Naive thymus-derived CD4-positive, alpha-beta T cell (primary cell): ENCODE results near the gene ASB9. TPM values are rescaled to one million over a fixed set of nuclear protein-coding genes. Genes with fewer than 3 reads are reported as not detected.
"Not testable (repeated sequence)": the region's sequence is repeated elsewhere in the genome, so short reads cannot be mapped to it uniquely, and the experiment has no call there.

Experiments used
- ATAC-seq: fragments of 150-1000 bp; cut with Tn5 transposase; 2 replicates; pipeline ENCODE4 v1.10.0; 2021; ENCODE audit warnings: mild to moderate bottlenecking, moderate library complexity
- CTCF ChIA-PET: fragments of 350-600 bp; sonication (Branson Sonifier 250); formaldehyde crosslinking; loops from one replicate; lab custom pipeline; 2021; ENCODE audit warnings: antibody characterized with exemption; lab: Charles Lee
- POLR2A ChIA-PET: fragments of 350-600 bp; sonication (Branson Sonifier 250); formaldehyde crosslinking; loops from one replicate; lab custom pipeline; 2021; ENCODE audit warnings: antibody characterized with exemption, inconsistent platforms; lab: Charles Lee
- DNase-seq, 9 donors: peaks; one replicate each; pipeline versions ENCODE4 v3.0.0 to v3.0.0-alpha.2; 2020 to 2022; ENCODE audit warnings: mixed read lengths in 1 of 9
- H3K27ac ChIP-seq: one replicate; pipeline ENCODE4 v1.7.0; 2013; ENCODE audit warnings: mild to moderate bottlenecking, low read depth, low read length, moderate library complexity
- H3K27me3 ChIP-seq, 2 donors: one replicate each; pipeline ENCODE4 v1.7.0; 2013; ENCODE audit warnings: low read length in 2 of 2, mild to moderate bottlenecking in 2 of 2, moderate library complexity in 2 of 2; ENCODE audit not compliant: control insufficient read depth in 2 of 2, insufficient read depth in 2 of 2
- H3K36me3 ChIP-seq, 3 experiments: 1 replicate in 2 of 3; 2 replicates in 1 of 3; pipeline ENCODE4 v1.7.0; 2013; ENCODE audit warnings: low read length in 3 of 3, mild to moderate bottlenecking in 3 of 3, moderate library complexity in 1 of 3; ENCODE audit not compliant: insufficient read depth in 3 of 3, control insufficient read depth in 2 of 3
- H3K4me1 ChIP-seq, 2 donors: one replicate each; pipeline ENCODE4 v1.7.0; 2013; ENCODE audit warnings: low read length in 2 of 2, mild to moderate bottlenecking in 2 of 2, moderate library complexity in 1 of 2; ENCODE audit not compliant: control insufficient read depth in 2 of 2, insufficient read depth in 2 of 2
- H3K4me3 ChIP-seq: 2 replicates; pipeline ENCODE4 v1.7.0; 2013; ENCODE audit warnings: mild to moderate bottlenecking, low read length
- H3K9me3 ChIP-seq, 3 experiments: 1 replicate in 2 of 3; 2 replicates in 1 of 3; pipeline ENCODE4 v1.7.0; 2013; ENCODE audit warnings: low read length in 3 of 3; ENCODE audit not compliant: control insufficient read depth in 2 of 3
- H3K27ac Mint-ChIP-seq, 9 donors: one replicate each; pipeline ENCODE4 v1.8.0; 2020 to 2022; ENCODE audit warnings: mixed read lengths in 9 of 9, mild to moderate bottlenecking in 8 of 9, moderate library complexity in 5 of 9, inconsistent platforms in 2 of 9
- H3K27me3 Mint-ChIP-seq, 5 donors: one replicate each; pipeline ENCODE4 v1.8.0; 2021 to 2022; ENCODE audit warnings: mixed read lengths in 5 of 5, mild to moderate bottlenecking in 1 of 5
- H3K36me3 Mint-ChIP-seq, 5 donors: one replicate each; pipeline ENCODE4 v1.8.0; 2020 to 2022; ENCODE audit warnings: mixed read lengths in 5 of 5, mild to moderate bottlenecking in 3 of 5, inconsistent platforms in 1 of 5
- H3K4me1 Mint-ChIP-seq, 7 donors: one replicate each; pipeline ENCODE4 v1.8.0; 2020 to 2022; ENCODE audit warnings: mixed read lengths in 7 of 7, mild to moderate bottlenecking in 3 of 7, inconsistent platforms in 1 of 7
- H3K4me3 Mint-ChIP-seq, 10 donors: one replicate each; pipeline ENCODE4 v1.8.0; 2020 to 2022; ENCODE audit warnings: mild to moderate bottlenecking in 10 of 10, mixed read lengths in 10 of 10, moderate library complexity in 6 of 10, inconsistent platforms in 2 of 10
- H3K9me3 Mint-ChIP-seq, 11 donors: one replicate each; pipeline ENCODE4 v1.8.0; 2020 to 2022; ENCODE audit warnings: mixed read lengths in 11 of 11, mild to moderate bottlenecking in 4 of 11, inconsistent platforms in 1 of 11, moderate library complexity in 1 of 11
- intact Hi-C, 2 donors: fragments of 100-400 bp; cut with micrococcal nuclease; formaldehyde crosslinking; loops; one replicate each; pipeline ENCODE4 v1.15.1; 2023
- polyA plus RNA-seq, 2 donors: library from polyadenylated mRNA; unstranded; fragments of 300-500 nt; fragmentation: Illumina TruSeq; gene quantifications; one replicate each; pipeline ENCODE4 v1.2.3, GENCODE V29; 2021
- total RNA-seq, 6 experiments: library from RNA in 5 of 6; stranded (reverse) in 5 of 6; gene quantifications; 1 replicate in 5 of 6; 2 replicates in 1 of 6; pipeline ENCODE4 v1.2.3 and lab custom pipeline; 2021 to 2026

Gene ASB9
- total and polyA plus RNA-seq, 7 experiments from 2014 or later = 0.62 to 2.4 (median 1.2) TPM; not detected in 1

- H3K9me3 ChIP-seq, H3K36me3 ChIP-seq, H3K9me3 Mint-ChIP-seq, H3K27ac ChIP-seq, CTCF ChIA-PET, H3K27me3 Mint-ChIP-seq, intact Hi-C loops, H3K4me1 Mint-ChIP-seq, H3K36me3 Mint-ChIP-seq, DNase-seq, H3K27ac Mint-ChIP-seq, H3K4me3 Mint-ChIP-seq, H3K4me3 ChIP-seq, ATAC-seq, H3K4me1 ChIP-seq, POLR2A ChIA-PET, H3K27me3 ChIP-seq: not testable (repeated sequence)
These were observed 36.0 kb upstream of the ASB9 start for GRCh38 chrX:15305899-15306298.

GRCh38 chrX:15301924-15302323 lies 32.0 kb upstream of the ASB9 start:
- H3K4me1 Mint-ChIP-seq = peaks cover 0 to 10% (median 2%) of the 10 kb centered on the region in 7 donors
- peak; percentile 83 for ATAC-seq
- H3K27ac ChIP-seq = no peak overlapping the region
- no peak overlapping the region for H3K4me3 ChIP-seq
- intact Hi-C loops = loop anchor here in 1 of 2 donors (2.0 kb wide), 1 partner anchor 167 kb away; no protein-coding TSS in a partner anchor
- no peak overlapping the region for H3K27ac Mint-ChIP-seq
- POLR2A ChIA-PET = no interaction called here
- no peaks in the 10 kb centered on the region for H3K27me3 ChIP-seq
- H3K4me3 Mint-ChIP-seq = no peak overlapping the region
- no peaks in the 10 kb centered on the region for H3K9me3 ChIP-seq
- H3K36me3 ChIP-seq = no peaks in the 10 kb centered on the region
- CTCF ChIA-PET = no interaction called here
- peak in 1 of 9 donors; percentile 19 for DNase-seq
- H3K4me1 ChIP-seq = no peaks in the 10 kb centered on the region
- no peaks in the 10 kb centered on the region for H3K36me3 Mint-ChIP-seq
- no peaks in the 10 kb centered on the region for H3K9me3 Mint-ChIP-seq
- no peaks in the 10 kb centered on the region for H3K27me3 Mint-ChIP-seq

DNA sequence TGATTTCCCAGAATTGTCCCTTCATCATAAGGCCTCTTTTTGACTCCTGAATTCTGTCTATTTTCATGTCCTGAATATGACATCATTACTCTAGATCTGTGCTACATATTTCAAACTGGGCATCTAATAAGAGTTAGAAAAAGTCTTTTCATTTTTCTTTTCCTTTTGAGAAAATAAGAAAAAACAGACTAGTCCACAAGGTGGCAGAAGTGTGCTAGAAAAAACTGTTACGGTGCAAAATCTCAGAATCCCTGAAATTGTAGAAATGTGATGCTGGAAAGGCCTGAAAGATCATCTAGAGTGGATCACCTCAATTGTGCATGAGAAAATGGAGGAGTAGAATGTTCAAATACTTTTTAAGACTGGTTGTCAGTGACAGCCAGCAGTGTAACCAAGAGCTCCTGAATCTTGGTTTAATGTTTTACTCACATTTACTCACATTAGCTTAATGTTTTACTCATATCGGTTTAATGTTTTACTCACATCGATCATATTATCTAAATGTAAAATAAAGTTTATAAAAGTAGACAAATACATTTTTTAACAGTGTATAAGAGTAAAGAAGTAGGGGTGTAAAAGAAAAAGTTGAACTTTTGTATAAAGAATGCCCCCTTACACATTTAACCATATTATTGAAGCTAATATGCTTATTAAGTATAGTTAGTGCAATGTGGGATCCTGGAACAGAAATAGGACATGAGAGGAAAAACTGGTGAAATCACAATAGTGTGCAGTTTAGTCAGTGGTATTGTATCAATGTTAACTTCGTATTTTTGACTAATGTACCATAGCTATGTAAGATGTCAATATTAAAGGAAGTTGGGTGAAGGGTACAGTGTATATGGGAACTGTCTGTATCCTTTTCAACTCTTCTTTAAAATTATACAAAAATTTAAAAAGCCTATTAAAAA lies 30.3 kb upstream of the ASB9 start:
- ATAC-seq = no peak
- no peaks in the 10 kb centered on the region for H3K9me3 Mint-ChIP-seq
- Histone ChIP-seq H3K9me3 (no peaks in the 10 kb centered on the region), H3K4me3 (no peak overlapping the region), H3K27me3 (no peaks in the 10 kb centered on the region), H3K36me3 (no peaks in the 10 kb centered on the region), H3K4me1 (no peaks in the 10 kb centered on the region), H3K27ac (no peak overlapping the region)
- no peak overlapping the region for H3K4me3 Mint-ChIP-seq
- H3K27me3 Mint-ChIP-seq = no peaks in the 10 kb centered on the region
- intact Hi-C loops = loop anchor here (1.0 to 2.0 kb wide), 2 partner anchors 168 to 169 kb away; no protein-coding TSS in a partner anchor
- CTCF ChIA-PET = interaction anchor here (1.0 kb wide), 1 partner anchor 38 kb away, joined by 4 read pairs; no protein-coding TSS in a partner anchor
- peaks cover 0 to 10% (median 2%) of the 10 kb centered on the region in 7 donors for H3K4me1 Mint-ChIP-seq
- H3K27ac Mint-ChIP-seq = peak overlapping the region in 1 of 9 donors; percentile 7
- H3K36me3 Mint-ChIP-seq = no peaks in the 10 kb centered on the region
- POLR2A ChIA-PET = no interaction called here
- DNase-seq = peak in 1 of 9 donors; percentile 12

- Mint-ChIP-seq H3K4me3 (no peak overlapping the region), H3K36me3 (no peaks in the 10 kb centered on the region), H3K4me1 (peaks cover 0 to 10% (median 2%) of the 10 kb centered on the region in 7 donors), H3K27me3 (no peaks in the 10 kb centered on the region), H3K27ac (peak overlapping the region in 2 of 9 donors; percentile 10 to 47), H3K9me3 (no peaks in the 10 kb centered on the region)
- intact Hi-C loops = no loop called here
- Histone ChIP-seq H3K27me3 (no peaks in the 10 kb centered on the region), H3K36me3 (no peaks in the 10 kb centered on the region), H3K4me1 (no peaks in the 10 kb centered on the region), H3K4me3 (no peak overlapping the region), H3K27ac (no peak overlapping the region), H3K9me3 (no peaks in the 10 kb centered on the region)
- ChIA-PET CTCF (interaction anchor here (0.6 kb wide), 1 partner anchor 561 kb away, joined by 4 read pairs; no protein-coding TSS in a partner anchor), POLR2A (no interaction called here)
- DNase-seq (no peak), ATAC-seq (no peak)
These were observed 28.9 kb upstream of the ASB9 start for GRCh38 chrX:15298780-15299179.

DNA sequence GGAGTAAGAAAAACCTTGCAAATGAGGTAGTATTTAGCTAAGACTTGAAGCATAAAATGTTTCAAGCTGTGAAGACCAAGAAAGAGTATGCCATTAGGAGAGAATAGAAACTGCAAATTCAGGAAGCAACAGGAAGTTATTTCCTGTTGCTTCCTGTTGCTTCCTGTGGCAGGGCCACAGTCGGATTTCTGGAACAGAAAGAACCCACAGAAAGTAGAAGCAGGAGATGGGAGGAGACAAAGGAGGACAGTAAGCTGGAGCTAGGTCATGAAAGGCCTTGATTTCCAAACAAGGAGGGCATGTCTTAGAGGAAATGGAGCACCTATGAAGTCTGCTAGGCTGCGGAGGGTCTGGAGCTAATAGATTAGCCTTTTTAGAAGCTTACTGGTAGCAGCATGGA lies 28.3 kb upstream of the ASB9 start:
- Mint-ChIP-seq H3K36me3 (no peaks in the 10 kb centered on the region), H3K9me3 (no peaks in the 10 kb centered on the region), H3K27ac (peak overlapping the region in 1 of 9 donors; percentile 47), H3K4me1 (peaks cover 0 to 10% (median 2%) of the 10 kb centered on the region in 7 donors), H3K27me3 (no peaks in the 10 kb centered on the region), H3K4me3 (no peak overlapping the region)
- no peak for DNase-seq
- no peaks in the 10 kb centered on the region for H3K27me3 ChIP-seq
- H3K4me3 ChIP-seq = no peak overlapping the region
- no peak overlapping the region for H3K27ac ChIP-seq
- H3K4me1 ChIP-seq = no peaks in the 10 kb centered on the region
- ATAC-seq = no peak
- ChIA-PET POLR2A (no interaction called here), CTCF (no interaction called here)
- H3K36me3 ChIP-seq = no peaks in the 10 kb centered on the region
- intact Hi-C loops = no loop called here
- H3K9me3 ChIP-seq = no peaks in the 10 kb centered on the region

GRCh38 chrX:15293451-15293850 lies 23.6 kb upstream of the ASB9 start:
- no peaks in the 10 kb centered on the region for H3K9me3 ChIP-seq
- ChIA-PET POLR2A (no interaction called here), CTCF (no interaction called here)
- DNase-seq (no peak), ATAC-seq (no peak)
- H3K27me3 ChIP-seq = no peaks in the 10 kb centered on the region
- intact Hi-C loops = no loop called here
- H3K4me1 ChIP-seq = no peaks in the 10 kb centered on the region
- no peak overlapping the region for H3K4me3 ChIP-seq
- Mint-ChIP-seq H3K4me1 (peaks cover 0 to 6% (median 0%) of the 10 kb centered on the region in 7 donors), H3K9me3 (no peaks in the 10 kb centered on the region), H3K36me3 (no peaks in the 10 kb centered on the region), H3K4me3 (no peak overlapping the region), H3K27ac (no peak overlapping the region), H3K27me3 (no peaks in the 10 kb centered on the region)
- no peaks in the 10 kb centered on the region for H3K36me3 ChIP-seq
- H3K27ac ChIP-seq = no peak overlapping the region
